Measurements from ENCODE around the gene CASD1. TPM values are rescaled to one million over a fixed set of nuclear protein-coding genes. Genes with fewer than 3 reads are reported as not detected.

CASD1 gene
- total RNA-seq, 4 donors from 2014 or later: 8.5 to 72.6 (median 25.0) TPM

DNA sequence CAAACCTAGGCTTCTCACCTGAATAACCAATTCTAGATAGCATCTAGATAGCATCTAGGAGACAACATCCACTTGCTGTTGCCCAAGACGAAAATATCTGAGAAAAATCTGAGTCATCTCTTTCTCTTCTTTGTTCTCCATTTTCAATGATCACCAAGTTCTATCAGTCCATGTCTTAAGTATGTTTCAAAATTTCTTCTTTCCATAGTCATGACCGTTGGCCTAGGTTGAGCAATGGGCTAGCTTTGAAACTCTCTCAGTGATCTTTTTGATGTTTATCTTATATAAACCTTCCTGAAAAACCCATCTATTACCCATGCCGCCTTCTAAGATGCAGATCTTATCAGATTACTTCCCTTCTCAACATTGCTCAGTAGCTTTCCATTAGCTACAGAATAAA, 23.4 kb upstream of the CASD1 start:
- H3K36me3 ChIP-seq: no peaks in the 10 kb centered on the region
- no peaks in the 10 kb centered on the region for H3K4me1 ChIP-seq
- DNase-seq: no peak
- H3K4me3 ChIP-seq: no peak overlapping the region
- no peak overlapping the region for H3K27ac ChIP-seq
- intact Hi-C loops (cut with DNase I; ENCODE audit: low total_unique reads): no loop called here
- TF ChIP-seq, protein P1, sequence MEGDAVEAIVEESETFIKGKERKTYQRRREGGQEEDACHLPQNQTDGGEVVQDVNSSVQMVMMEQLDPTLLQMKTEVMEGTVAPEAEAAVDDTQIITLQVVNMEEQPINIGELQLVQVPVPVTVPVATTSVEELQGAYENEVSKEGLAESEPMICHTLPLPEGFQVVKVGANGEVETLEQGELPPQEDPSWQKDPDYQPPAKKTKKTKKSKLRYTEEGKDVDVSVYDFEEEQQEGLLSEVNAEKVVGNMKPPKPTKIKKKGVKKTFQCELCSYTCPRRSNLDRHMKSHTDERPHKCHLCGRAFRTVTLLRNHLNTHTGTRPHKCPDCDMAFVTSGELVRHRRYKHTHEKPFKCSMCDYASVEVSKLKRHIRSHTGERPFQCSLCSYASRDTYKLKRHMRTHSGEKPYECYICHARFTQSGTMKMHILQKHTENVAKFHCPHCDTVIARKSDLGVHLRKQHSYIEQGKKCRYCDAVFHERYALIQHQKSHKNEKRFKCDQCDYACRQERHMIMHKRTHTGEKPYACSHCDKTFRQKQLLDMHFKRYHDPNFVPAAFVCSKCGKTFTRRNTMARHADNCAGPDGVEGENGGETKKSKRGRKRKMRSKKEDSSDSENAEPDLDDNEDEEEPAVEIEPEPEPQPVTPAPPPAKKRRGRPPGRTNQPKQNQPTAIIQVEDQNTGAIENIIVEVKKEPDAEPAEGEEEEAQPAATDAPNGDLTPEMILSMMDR (IDR thresholded peaks at IDR 0.05): no peak
- no peak for TF ChIP-seq POLR2A (IDR thresholded peaks at IDR 0.05)
- H3K9me3 ChIP-seq: no peaks in the 10 kb centered on the region
- no peaks in the 10 kb centered on the region for H3K27me3 ChIP-seq

DNA sequence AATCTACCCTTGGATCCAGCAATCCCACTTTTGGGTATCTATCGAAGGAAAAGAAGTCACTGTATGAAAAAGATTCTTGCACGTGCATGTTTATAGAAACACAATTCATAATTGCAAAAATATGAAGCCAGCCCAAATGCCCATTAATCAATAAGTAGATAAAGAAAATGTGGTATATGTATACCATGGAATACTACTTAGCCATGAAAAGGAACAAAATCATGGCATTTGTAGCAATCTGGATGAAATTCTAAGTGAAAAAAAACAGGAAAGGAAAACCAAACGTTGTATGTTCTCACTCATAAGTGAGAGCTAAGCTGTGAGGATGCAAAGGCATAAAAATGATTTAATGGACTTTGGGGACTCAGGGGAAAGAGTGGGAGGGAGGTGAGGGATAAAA, 18.2 kb upstream of the CASD1 start:
- H3K27me3 ChIP-seq: no peaks in the 10 kb centered on the region

DNA sequence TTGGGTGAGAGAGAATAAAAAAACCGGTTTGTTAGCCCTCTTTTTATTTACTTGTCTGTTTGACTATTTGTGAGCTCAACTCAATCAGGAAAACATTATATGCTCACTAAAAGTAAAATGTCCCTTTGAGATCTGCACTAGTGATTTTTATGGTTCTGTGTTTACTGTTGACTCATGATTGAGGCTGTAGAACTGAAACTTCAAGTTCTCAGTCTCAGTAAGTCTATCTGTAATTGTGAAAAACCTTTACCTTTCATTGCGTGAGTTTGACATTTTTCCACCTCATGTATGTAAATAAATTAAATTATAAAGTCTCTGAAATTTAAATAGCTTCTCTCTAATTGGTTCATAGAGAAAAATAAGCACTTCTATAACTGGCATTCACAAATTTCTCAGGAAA, 17.0 kb upstream of the CASD1 start:
- H3K27ac ChIP-seq: no peak overlapping the region
- H3K4me1 ChIP-seq: no peaks in the 10 kb centered on the region
- H3K27me3 ChIP-seq: no peaks in the 10 kb centered on the region
- TF ChIP-seq, protein P1 (IDR thresholded peaks at IDR 0.05): no peak
- TF ChIP-seq POLR2A (IDR thresholded peaks at IDR 0.05): no peak
- H3K9me3 ChIP-seq: no peaks in the 10 kb centered on the region
- H3K36me3 ChIP-seq: no peaks in the 10 kb centered on the region
- intact Hi-C loops (cut with DNase I; ENCODE audit: low total_unique reads): no loop called here
- no peak for DNase-seq
- no peak overlapping the region for H3K4me3 ChIP-seq

More for the DNA sequence above, 18.2 kb upstream of the CASD1 start:
- Histone ChIP-seq H3K4me1 (no peaks in the 10 kb centered on the region), H3K36me3 (no peaks in the 10 kb centered on the region), H3K9me3 (no peaks in the 10 kb centered on the region), H3K4me3 (no peak overlapping the region), H3K27ac (no peak overlapping the region)
- intact Hi-C loops (cut with DNase I; ENCODE audit: low total_unique reads): no loop called here
- TF ChIP-seq, protein P1 (IDR thresholded peaks at IDR 0.05): no peak
- TF ChIP-seq POLR2A (IDR thresholded peaks at IDR 0.05): no peak
- DNase-seq: no peak

DNA sequence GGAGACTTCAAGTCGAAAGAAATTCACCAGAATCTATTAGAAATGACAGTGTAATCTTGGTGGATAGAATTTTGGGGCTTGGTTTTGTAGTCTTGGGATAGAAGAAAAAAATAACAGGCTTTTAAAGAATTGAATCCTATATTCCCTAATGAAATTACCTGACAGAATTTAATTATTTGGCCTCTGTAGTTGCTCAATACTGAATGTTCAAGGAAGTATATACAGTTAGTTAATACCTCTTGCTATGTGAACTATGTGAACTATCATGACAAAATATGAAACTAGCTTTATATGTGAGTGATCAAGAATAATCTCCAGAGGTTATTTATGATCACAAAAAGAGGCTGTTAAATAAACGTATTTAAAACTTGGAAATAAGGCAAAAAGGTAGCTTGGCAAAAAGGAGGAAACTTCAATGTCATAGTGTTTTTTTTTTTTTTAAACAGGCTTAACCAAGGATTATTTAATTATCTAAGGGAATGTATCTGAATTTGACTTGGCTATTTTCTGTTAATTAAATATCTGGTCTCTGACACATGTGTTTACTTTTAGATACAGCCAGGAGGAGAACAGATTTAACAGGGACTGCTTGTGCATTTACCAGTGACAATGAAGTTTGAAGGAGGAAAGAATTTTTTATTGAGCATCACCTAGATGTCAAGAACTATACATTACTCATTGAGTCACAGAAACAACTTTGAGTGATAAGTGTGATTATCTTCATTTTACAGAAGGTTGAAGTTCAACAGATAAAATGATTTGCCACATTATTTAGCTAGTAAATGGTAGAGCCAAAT, 11.5 kb upstream of the CASD1 start:
- TF ChIP-seq, protein P1 (IDR thresholded peaks at IDR 0.05): no peak
- no peak for TF ChIP-seq POLR2A (IDR thresholded peaks at IDR 0.05)
- Histone ChIP-seq H3K27ac (no peak overlapping the region), H3K27me3 (no peaks in the 10 kb centered on the region), H3K9me3 (no peaks in the 10 kb centered on the region), H3K36me3 (no peaks in the 10 kb centered on the region), H3K4me1 (no peaks in the 10 kb centered on the region), H3K4me3 (no peak overlapping the region)
- DNase-seq: no peak
- intact Hi-C loops (cut with DNase I; ENCODE audit: low total_unique reads): no loop called here

DNA sequence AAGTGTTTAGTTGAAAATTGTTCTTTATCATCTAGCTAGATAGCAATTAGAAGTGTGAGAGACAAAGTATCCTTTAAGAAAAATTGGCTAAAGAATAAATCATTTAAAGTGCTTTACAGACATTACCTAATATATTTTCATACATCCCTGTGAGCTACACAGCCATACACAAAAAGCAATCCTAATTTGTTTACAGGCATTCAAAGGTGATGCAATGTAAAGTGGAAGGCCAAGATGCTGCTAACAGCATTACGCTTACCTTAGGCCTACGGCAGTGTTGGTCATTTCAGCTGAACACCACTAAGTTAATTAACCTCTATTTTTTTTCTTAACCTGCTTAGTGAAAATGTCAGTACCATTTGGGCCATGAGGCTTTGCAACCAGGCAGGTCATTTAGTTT, 10.7 kb upstream of the CASD1 start:
- H3K4me1 ChIP-seq: no peaks in the 10 kb centered on the region
- no peak overlapping the region for H3K27ac ChIP-seq

More for the DNA sequence above, 10.7 kb upstream of the CASD1 start:
- no peaks in the 10 kb centered on the region for H3K36me3 ChIP-seq
- H3K27me3 ChIP-seq: no peaks in the 10 kb centered on the region
- TF ChIP-seq, protein P1 (IDR thresholded peaks at IDR 0.05): no peak
- TF ChIP-seq POLR2A (IDR thresholded peaks at IDR 0.05): no peak
- no peak overlapping the region for H3K4me3 ChIP-seq
- intact Hi-C loops (cut with DNase I; ENCODE audit: low total_unique reads): no loop called here
- DNase-seq: no peak
- no peaks in the 10 kb centered on the region for H3K9me3 ChIP-seq
